HepG2 (cell line): Measurements from ENCODE around the gene DDO. TPM values are rescaled to one million over a fixed set of nuclear protein-coding genes. Genes with fewer than 3 reads are reported as not detected.

ENCODE experiments used
- HNRNPL ChIP-seq: fragments of 200-400 bp; formaldehyde crosslinking; IDR thresholded peaks from 2 replicates; pipeline ENCODE4 v1.6.1; 2017; ENCODE audit warnings: mild to moderate bottlenecking, low read depth, low read length
- KLF11 ChIP-seq: IDR thresholded peaks from 2 replicates; pipeline ENCODE4 v1.6.1; 2016; ENCODE audit warnings: missing compliant biosample characterization
- MXI1 ChIP-seq: IDR thresholded peaks from 3 replicates; pipeline ENCODE4 v1.6.1; 2012; ENCODE audit warnings: low read depth, low read length, inconsistent platforms, borderline replicate concordance
- PHF20 ChIP-seq: sonication (generic); formaldehyde crosslinking; IDR thresholded peaks from 2 replicates; pipeline ENCODE4 v1.5.0; 2020; ENCODE audit warnings: mild to moderate bottlenecking, missing genetic modification reagents
- SIN3B ChIP-seq: fragments of 150-350 bp; IDR thresholded peaks from 2 replicates; pipeline ENCODE4 v1.6.1; 2014; ENCODE audit warnings: low read length
- ZIK1 ChIP-seq: sonication (generic); formaldehyde crosslinking; IDR thresholded peaks from 2 replicates; pipeline ENCODE4 v1.5.0; 2020; ENCODE audit warnings: mild to moderate bottlenecking, low read depth, missing genetic modification reagents, borderline replicate concordance
- ZNF510 ChIP-seq: sonication (generic); formaldehyde crosslinking; IDR thresholded peaks from 2 replicates; pipeline ENCODE4 v1.4.0; 2020; ENCODE audit warnings: low read depth, mild to moderate bottlenecking, missing genetic modification reagents
- ZNF768 ChIP-seq: sonication (generic); formaldehyde crosslinking; IDR thresholded peaks from 2 replicates; pipeline ENCODE4 v1.4.0; 2020; ENCODE audit warnings: missing genetic modification reagents
- ZNF883 ChIP-seq: sonication (generic); formaldehyde crosslinking; IDR thresholded peaks from 2 replicates; pipeline ENCODE4 v1.5.1; 2020; ENCODE audit warnings: mild to moderate bottlenecking, missing genetic modification reagents; ENCODE audit errors: not compliant biosample characterization
- polyA plus RNA-seq, 8 experiments: library from polyadenylated mRNA; depleted of rRNA in 3 of 8; stranded (reverse) in 7 of 8; unstranded in 1 of 8; fragments of >200 nt; fragmentation: Illumina TruSeq in 4 of 8; extraction: Trizol in 4 of 8; gene quantifications; 2 replicates each; pipeline versions ENCODE4 v1.2.1 to v1.2.3, GENCODE V29; 2011 to 2016; ENCODE audit warnings: low read depth in 4 of 8, missing spikeins in 1 of 8, mixed read lengths in 1 of 8; ENCODE audit not compliant: insufficient read depth in 1 of 8
- total RNA-seq, 5 experiments: library from RNA; depleted of rRNA; stranded (reverse); fragments of >200 nt; fragmentation: Illumina TruSeq; extraction: Trizol; gene quantifications; 2 replicates each; pipeline ENCODE4 v1.2.3, GENCODE V29; 2016; ENCODE audit warnings: low read depth in 1 of 5
- TF ChIP-seq, protein P1 (sequence below): sonication (generic); formaldehyde crosslinking; IDR thresholded peaks from 2 replicates; pipeline ENCODE4 v1.9.0; 2022; ENCODE audit warnings: missing genetic modification reagents, mild to moderate bottlenecking, borderline replicate concordance
- TF ChIP-seq, protein P2 (sequence below): sonication (generic); formaldehyde crosslinking; IDR thresholded peaks from 2 replicates; pipeline ENCODE4 v1.5.1; 2020; ENCODE audit warnings: missing genetic modification reagents, mild to moderate bottlenecking, borderline replicate concordance
- TF ChIP-seq, protein P3 (sequence below), 2 experiments: fragments of 450-650 bp in 1 of 2; sonication (generic) in 1 of 2; formaldehyde crosslinking in 1 of 2; IDR thresholded peaks; 2 replicates each; pipeline versions ENCODE4 v1.6.1 to v1.8.0; 2016 to 2022; ENCODE audit warnings: antibody characterized with exemption in 1 of 2, mild to moderate bottlenecking in 1 of 2, missing genetic modification reagents in 1 of 2
- TF ChIP-seq, protein P4 (sequence below): sonication (generic); formaldehyde crosslinking; IDR thresholded peaks from 2 replicates; pipeline ENCODE4 v1.5.1; 2020; ENCODE audit warnings: mild to moderate bottlenecking, missing genetic modification reagents, moderate library complexity

The DDO gene
- total and polyA plus RNA-seq, 2 of the 13 experiments (the other 11 are each of a cell fraction or from before 2014, with no cell fraction given): 6.1 to 10.3 TPM

DNA sequence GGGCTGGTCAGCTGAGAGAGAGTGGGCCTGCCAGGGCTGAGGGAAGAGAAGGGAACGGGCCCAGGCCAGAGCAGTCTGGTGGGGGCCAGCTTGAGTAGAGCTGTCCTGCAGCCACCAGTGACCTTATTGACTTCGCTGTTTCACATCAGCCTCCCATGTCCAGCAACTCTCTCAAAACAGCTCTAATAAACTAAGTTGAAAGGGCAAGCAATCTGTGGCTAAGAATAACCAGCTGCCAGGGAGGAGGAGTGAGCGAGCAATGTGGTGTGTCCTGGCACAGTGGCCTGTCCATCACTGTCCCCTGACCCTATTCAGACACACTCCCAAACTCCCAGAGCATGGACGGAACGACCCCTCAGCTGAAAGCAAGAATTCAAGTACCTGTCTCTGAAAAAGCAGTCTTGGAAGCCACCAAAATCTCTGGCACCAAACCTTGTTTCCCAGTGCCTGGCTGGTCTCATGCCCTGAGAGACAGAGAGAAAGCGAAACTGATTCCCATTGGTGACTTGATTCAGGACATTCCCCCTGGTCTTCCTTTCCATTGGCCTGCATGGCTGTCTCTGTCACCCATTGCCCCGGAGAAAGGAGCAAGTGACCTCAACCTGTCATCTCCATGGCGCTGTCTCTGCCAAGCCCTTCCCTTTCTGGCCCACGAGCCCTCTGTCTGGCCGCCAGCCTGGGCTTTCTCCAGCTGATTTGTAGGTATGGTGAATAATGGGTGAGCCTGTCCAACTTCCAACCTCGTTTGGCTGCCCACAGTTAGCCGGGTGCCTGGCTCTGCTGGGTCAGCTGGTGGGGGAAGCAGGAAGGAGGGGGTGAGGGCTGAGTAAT lies at the start of gene DDO (continued):
- no peak for TF ChIP-seq ZNF883 (CRISPR knock-in tag)
- TF ChIP-seq KLF11 (CRISPR knock-in tag): no peak
- TF ChIP-seq MXI1: peak; percentile 77; the same call in 2 of the 3 replicates
- TF ChIP-seq, protein P1, sequence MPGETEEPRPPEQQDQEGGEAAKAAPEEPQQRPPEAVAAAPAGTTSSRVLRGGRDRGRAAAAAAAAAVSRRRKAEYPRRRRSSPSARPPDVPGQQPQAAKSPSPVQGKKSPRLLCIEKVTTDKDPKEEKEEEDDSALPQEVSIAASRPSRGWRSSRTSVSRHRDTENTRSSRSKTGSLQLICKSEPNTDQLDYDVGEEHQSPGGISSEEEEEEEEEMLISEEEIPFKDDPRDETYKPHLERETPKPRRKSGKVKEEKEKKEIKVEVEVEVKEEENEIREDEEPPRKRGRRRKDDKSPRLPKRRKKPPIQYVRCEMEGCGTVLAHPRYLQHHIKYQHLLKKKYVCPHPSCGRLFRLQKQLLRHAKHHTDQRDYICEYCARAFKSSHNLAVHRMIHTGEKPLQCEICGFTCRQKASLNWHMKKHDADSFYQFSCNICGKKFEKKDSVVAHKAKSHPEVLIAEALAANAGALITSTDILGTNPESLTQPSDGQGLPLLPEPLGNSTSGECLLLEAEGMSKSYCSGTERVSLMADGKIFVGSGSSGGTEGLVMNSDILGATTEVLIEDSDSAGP (CRISPR knock-in tag): no peak
- TF ChIP-seq, protein P2, sequence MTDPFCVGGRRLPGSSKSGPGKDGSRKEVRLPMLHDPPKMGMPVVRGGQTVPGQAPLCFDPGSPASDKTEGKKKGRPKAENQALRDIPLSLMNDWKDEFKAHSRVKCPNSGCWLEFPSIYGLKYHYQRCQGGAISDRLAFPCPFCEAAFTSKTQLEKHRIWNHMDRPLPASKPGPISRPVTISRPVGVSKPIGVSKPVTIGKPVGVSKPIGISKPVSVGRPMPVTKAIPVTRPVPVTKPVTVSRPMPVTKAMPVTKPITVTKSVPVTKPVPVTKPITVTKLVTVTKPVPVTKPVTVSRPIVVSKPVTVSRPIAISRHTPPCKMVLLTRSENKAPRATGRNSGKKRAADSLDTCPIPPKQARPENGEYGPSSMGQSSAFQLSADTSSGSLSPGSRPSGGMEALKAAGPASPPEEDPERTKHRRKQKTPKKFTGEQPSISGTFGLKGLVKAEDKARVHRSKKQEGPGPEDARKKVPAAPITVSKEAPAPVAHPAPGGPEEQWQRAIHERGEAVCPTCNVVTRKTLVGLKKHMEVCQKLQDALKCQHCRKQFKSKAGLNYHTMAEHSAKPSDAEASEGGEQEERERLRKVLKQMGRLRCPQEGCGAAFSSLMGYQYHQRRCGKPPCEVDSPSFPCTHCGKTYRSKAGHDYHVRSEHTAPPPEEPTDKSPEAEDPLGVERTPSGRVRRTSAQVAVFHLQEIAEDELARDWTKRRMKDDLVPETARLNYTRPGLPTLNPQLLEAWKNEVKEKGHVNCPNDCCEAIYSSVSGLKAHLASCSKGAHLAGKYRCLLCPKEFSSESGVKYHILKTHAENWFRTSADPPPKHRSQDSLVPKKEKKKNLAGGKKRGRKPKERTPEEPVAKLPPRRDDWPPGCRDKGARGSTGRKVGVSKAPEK (CRISPR knock-in tag): no peak
- no peak for TF ChIP-seq ZNF768 (CRISPR knock-in tag)
- peak; percentile 62 for TF ChIP-seq PHF20
- TF ChIP-seq ZNF510 (CRISPR knock-in tag): no peak
- no peak for TF ChIP-seq HNRNPL
- TF ChIP-seq, protein P3, sequence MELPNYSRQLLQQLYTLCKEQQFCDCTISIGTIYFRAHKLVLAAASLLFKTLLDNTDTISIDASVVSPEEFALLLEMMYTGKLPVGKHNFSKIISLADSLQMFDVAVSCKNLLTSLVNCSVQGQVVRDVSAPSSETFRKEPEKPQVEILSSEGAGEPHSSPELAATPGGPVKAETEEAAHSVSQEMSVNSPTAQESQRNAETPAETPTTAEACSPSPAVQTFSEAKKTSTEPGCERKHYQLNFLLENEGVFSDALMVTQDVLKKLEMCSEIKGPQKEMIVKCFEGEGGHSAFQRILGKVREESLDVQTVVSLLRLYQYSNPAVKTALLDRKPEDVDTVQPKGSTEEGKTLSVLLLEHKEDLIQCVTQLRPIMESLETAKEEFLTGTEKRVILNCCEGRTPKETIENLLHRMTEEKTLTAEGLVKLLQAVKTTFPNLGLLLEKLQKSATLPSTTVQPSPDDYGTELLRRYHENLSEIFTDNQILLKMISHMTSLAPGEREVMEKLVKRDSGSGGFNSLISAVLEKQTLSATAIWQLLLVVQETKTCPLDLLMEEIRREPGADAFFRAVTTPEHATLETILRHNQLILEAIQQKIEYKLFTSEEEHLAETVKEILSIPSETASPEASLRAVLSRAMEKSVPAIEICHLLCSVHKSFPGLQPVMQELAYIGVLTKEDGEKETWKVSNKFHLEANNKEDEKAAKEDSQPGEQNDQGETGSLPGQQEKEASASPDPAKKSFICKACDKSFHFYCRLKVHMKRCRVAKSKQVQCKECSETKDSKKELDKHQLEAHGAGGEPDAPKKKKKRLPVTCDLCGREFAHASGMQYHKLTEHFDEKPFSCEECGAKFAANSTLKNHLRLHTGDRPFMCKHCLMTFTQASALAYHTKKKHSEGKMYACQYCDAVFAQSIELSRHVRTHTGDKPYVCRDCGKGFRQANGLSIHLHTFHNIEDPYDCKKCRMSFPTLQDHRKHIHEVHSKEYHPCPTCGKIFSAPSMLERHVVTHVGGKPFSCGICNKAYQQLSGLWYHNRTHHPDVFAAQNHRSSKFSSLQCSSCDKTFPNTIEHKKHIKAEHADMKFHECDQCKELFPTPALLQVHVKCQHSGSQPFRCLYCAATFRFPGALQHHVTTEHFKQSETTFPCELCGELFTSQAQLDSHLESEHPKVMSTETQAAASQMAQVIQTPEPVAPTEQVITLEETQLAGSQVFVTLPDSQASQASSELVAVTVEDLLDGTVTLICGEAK (IDR thresholded peaks at IDR 0.05): no peak
- TF ChIP-seq, protein P3 (CRISPR knock-in tag; IDR thresholded peaks at IDR 0.05): no peak
- no peak for TF ChIP-seq ZIK1 (CRISPR knock-in tag)
- TF ChIP-seq, protein P4, sequence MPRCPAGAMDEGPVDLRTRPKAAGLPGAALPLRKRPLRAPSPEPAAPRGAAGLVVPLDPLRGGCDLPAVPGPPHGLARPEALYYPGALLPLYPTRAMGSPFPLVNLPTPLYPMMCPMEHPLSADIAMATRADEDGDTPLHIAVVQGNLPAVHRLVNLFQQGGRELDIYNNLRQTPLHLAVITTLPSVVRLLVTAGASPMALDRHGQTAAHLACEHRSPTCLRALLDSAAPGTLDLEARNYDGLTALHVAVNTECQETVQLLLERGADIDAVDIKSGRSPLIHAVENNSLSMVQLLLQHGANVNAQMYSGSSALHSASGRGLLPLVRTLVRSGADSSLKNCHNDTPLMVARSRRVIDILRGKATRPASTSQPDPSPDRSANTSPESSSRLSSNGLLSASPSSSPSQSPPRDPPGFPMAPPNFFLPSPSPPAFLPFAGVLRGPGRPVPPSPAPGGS: no peak
- TF ChIP-seq SIN3B: 0 out of 2 replicates have a peak, but pooled peaks have one; percentile 16
